Spinal cord (tissue), 10 donors: ENCODE results near the gene NLRP6. TPM values are rescaled to one million over a fixed set of nuclear protein-coding genes. Genes with fewer than 3 reads are reported as not detected.
"Not testable (repeated sequence)": the region's sequence is repeated elsewhere in the genome, so short reads cannot be mapped to it uniquely, and the experiment has no call there.

Experiments
- DNase-seq, 6 donors: peaks; one replicate each; pipeline versions ENCODE4 v3.0.0 to v3.0.0-alpha.2; 2013 to 2015; ENCODE audit warnings: low spot score in 6 of 6, low read depth in 4 of 6
- H3K27ac ChIP-seq: one replicate; pipeline ENCODE4 v1.5.1; 2013; ENCODE audit warnings: low read depth, low read length, control low read depth
- H3K27me3 ChIP-seq: one replicate; pipeline ENCODE4 v1.6.1; 2013; ENCODE audit warnings: low read length; ENCODE audit not compliant: control insufficient read depth, insufficient read depth
- H3K36me3 ChIP-seq: one replicate; pipeline ENCODE4 v1.6.1; 2013; ENCODE audit warnings: low read length; ENCODE audit not compliant: control insufficient read depth, insufficient read depth
- H3K4me1 ChIP-seq: one replicate; pipeline ENCODE4 v1.6.1; 2013; ENCODE audit warnings: low read length; ENCODE audit not compliant: control insufficient read depth, insufficient read depth
- H3K4me3 ChIP-seq: one replicate; pipeline ENCODE4 v1.5.1; 2013; ENCODE audit warnings: low read depth, low read length, control low read depth
- H3K9me3 ChIP-seq: one replicate; pipeline ENCODE4 v1.6.1; 2013; ENCODE audit warnings: low read length; ENCODE audit not compliant: control insufficient read depth, insufficient read depth
- WGBS: methylation state at CpG from one replicate; pipeline ENCODE4 v1.1.5; 2013; ENCODE audit warnings: missing lambda C conversion rate; ENCODE audit not compliant: insufficient coverage; 5-methylcytosine and 5-hydroxymethylcytosine counted together
- long read RNA-seq, 4 donors: transcript quantifications; one replicate each; lab custom pipeline, GENCODE V29; 2026
- polyA plus RNA-seq, 2 donors: library from polyadenylated mRNA; unstranded; fragments of 120-200 nt; gene quantifications; one replicate each; pipeline ENCODE4 v1.2.1, GENCODE V29; 2013; ENCODE audit not compliant: insufficient read length in 2 of 2
- total RNA-seq, 2 donors: library from RNA; depleted of rRNA in 1 of 2; stranded (reverse); fragments of 120-200 nt in 1 of 2; fragments of >200 nt in 1 of 2; gene quantifications; one replicate each; pipeline versions ENCODE4 v1.2.3 to v1.2.4, GENCODE V29; 2013 to 2014
- donor health status: healthy.

Gene NLRP6
- not detected for total RNA-seq
- not detected for polyA plus RNA-seq
- long read RNA-seq, donor 1: 0 reads
- long read RNA-seq, donor 2: 0 reads
- long read RNA-seq, donor 3: 0 reads
- long read RNA-seq, donor 4: 0 reads

DNA sequence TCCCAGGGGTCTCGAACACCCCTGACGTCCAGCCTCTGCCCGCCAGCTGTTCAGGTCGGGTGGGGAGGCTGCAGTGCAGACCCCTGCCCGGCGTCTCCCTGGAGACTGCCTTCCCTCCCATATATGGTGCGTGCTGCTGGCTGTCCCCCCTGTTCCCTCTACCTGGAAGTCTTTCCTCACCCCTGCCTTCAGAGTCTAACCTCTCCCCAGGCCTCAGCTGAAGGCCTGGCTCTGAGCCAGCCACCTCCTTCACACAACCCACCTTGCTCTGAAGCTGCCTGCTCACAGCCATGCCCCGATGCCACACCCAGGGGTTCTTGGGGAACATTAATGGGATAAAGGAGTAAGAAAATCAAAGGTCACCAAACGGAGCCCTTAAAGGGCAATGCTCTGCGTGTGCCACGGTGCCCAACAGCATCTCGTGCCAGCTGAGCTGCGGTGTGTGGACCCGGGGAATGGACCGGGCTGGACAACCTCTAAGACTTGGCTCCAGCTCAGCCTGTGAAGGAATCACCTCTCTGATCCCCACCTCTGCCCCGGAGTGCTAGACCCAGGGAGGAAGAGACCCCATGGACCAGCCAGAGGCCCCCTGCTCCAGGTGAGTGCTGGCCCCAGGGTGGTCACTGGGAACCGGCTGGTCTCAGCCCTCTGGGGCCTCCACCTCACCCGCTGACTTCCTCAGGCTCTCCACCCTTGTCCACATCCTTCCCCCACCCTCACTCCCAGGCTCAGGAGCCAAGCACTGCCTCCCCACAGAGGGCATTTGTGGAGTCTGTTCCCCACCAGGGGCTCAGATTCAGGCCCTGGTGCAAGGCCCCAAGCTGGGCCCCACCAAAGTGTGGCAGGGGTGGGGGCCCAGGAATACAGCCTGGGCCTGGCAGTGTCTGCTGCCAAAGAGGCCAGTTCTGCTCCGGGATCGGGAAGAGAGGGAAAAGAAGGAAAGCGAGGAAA lies at the start of gene NLRP6:
Gene NLRP6 (plus strand): TSS at position 407 of the 951 bp plus-strand sequence. CDS start 163 bp downstream, at position 570.
- H3K36me3 ChIP-seq: no peaks in the 10 kb centered on the region
- H3K27ac ChIP-seq: no peak within 1 kb of the TSS
- no peaks in the 10 kb centered on the region for H3K9me3 ChIP-seq
- 74% methylated on average over 20 of the region's 21 CpGs for WGBS
- H3K4me3 ChIP-seq: no peak within 1 kb of the TSS
- DNase-seq: no peak
- H3K4me1 ChIP-seq: peaks cover 15% of the 10 kb centered on the region
- H3K27me3 ChIP-seq: peaks cover 56% of the 10 kb centered on the region

DNA sequence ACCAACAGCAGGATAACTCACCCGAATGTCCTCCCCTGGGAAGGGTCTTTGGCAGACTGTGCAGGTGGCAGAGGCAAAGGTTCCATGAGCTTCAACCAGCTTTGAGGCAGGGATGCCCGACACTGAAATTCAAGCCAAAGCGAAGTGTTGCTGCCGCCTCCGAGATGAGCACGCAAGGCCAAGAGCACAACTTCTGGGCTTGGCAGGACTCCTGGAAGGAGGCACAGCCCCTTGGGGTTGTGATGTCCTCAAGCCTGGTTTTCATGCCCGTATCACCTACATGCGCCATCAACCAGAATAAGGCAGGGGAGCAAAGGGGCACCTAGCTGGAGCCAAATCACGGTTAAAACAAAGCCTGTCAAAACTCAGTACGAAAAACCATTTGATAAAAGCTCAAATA lies 47.8 kb upstream of the NLRP6 start:
- Histone ChIP-seq H3K36me3 (peaks cover 28% of the 10 kb centered on the region), H3K4me1 (peaks cover 7% of the 10 kb centered on the region), H3K27me3 (no peaks in the 10 kb centered on the region), H3K9me3 (no peaks in the 10 kb centered on the region), H3K27ac (no peak overlapping the region), H3K4me3 (no peak overlapping the region)
- no peak for DNase-seq
- WGBS: 93% methylated on average over 10 of the region's 10 CpGs

DNA sequence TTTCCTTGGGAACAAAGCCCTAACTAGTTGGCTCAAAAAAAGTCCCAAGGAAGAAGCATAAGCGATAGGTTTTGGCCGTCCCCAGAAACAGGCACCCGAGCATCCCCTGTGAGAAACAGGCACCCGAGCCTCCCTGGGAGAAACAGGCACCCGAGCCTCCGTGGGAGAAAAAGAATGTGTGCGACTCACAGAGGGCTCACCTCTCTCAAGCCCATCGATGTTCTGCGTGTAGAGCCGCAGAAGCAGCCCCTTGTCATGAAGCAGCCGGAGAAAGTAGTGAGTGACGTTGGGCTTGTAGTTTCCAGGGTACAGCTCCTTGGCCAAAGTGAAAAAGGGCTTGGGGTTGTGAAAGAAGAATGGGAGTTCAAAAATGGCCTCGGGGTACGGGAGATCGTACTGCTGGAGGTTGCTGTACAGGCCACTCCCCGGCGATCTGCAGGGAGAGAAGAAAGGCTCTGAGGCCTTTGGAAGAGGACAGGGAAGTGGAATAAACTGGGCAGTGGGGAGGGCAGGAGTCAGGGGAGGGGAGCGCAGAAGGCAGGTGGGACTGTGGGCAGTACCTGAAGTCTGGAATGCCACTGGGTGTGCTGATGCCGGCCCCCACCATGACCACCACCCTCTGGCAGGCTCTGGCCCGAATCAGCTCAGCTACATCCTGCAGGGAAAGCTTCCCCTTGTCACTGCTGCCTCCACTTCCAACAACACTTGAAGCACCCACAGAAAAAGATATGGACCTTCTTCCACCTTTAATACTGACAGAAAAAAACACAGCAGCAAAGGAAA lies 45.2 kb upstream of the NLRP6 start:
- Histone ChIP-seq H3K27ac (no peak overlapping the region), H3K9me3 (no peaks in the 10 kb centered on the region), H3K4me3 (no peak overlapping the region), H3K4me1 (peaks cover 9% of the 10 kb centered on the region), H3K27me3 (no peaks in the 10 kb centered on the region), H3K36me3 (peaks cover 28% of the 10 kb centered on the region)
- no peak for DNase-seq
- WGBS: 94% methylated on average over 20 of the region's 20 CpGs

DNA sequence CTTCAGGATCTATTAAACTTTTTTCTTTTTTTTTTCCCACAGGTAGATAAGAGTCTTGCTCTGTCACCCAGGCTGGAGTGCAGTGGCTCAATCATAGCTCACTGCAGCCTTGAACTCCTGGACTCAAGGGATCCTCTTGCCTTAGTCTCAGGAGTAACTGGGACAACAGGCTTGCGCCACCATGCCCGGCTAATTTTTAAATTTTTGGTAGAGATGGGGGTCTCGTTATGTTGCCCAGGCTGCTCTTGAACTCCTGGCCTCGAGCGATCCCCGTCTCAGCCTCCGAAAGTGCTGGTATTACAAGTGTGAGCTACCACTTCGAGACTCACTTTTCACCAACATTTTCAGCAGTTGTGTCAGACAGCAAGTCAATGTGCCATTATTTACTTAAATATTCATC lies 43.0 kb upstream of the NLRP6 start:
- DNase-seq: no peak
- 73% methylated on average over 7 of the region's 8 CpGs for WGBS
- Histone ChIP-seq H3K9me3 (no peaks in the 10 kb centered on the region), H3K36me3 (peaks cover 19% of the 10 kb centered on the region), H3K4me3 (peak overlapping the region; percentile 73), H3K27ac (peak overlapping the region; percentile 84), H3K27me3 (no peaks in the 10 kb centered on the region), H3K4me1 (peaks cover 9% of the 10 kb centered on the region)

DNA sequence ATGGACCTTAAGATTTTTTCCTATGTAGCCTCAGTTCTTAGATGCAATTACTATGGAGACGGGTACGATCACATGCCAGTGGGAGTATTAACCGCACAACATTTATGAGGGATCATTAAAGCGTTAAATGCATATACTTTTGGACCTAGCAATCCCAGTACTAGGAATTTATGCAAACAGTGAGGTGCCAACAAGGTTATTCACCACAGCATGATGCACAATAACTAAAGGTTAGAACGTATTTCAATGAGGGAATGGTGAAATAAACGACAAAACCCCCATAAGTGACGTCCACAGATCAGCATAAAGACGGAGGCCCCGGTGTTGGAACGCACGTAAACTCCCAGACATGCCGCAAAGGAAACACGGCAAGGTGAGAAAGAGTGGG lies 42.6 kb upstream of the NLRP6 start:
- Histone ChIP-seq H3K27ac (peak overlapping the region; percentile 84), H3K9me3 (no peaks in the 10 kb centered on the region), H3K4me1 (peaks cover 9% of the 10 kb centered on the region), H3K27me3 (no peaks in the 10 kb centered on the region), H3K36me3 (peaks cover 15% of the 10 kb centered on the region), H3K4me3 (peak overlapping the region; percentile 73)
- peak in 2 of 6 donors; percentile 0 to 28 for DNase-seq
- 1% methylated on average over 10 of the region's 13 CpGs for WGBS

DNA sequence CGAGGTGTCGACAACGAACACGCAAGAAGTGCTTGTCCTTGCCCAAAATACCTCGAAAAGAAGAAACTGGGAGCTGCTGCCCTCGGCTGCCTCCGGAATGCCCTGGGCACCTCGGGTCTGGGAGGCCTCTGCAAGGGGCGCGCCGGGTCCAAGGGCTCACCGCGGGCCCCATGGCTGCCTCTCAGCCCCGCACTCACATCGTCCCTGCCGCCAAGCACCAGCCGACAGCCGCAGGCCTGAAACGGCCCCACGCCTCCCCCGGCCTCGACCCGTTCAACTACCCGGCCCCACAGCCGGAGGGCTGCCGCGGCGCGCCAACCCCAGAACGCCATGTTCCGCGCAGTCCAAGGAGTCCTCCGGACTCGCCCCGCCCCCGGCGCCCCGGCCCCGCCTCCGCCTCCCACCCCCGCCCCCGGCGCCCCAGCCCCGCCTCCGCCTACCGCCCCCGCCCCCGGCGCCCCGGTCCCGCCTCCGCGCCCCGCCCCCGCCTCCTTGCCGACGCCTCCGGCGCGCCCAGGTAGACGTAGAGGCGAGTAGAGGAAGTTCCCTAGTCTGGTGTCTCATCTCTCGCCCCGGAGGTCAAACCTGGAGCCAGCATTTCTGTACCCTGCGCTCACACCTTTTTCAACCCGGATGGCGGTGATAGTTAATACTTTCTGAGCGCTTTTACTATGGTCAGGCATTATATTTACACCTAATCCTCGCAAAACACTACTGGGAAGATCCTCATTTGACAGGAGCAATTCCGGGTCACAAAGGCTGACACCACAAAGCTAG lies 42.0 kb upstream of the NLRP6 start, which contains the start of gene SIRT3:
Gene SIRT3 (minus strand): TSS at position 346 of the 777 bp plus-strand sequence. CDS start 14 bp downstream, at position 332.
- peak; percentile 71 to 96 (median 82) for DNase-seq
- Histone ChIP-seq H3K27ac (peak within 1 kb of the TSS; percentile 97), H3K4me1 (peaks cover 9% of the 10 kb centered on the region), H3K4me3 (peak within 1 kb of the TSS; percentile 89), H3K9me3 (no peaks in the 10 kb centered on the region), H3K36me3 (peaks cover 20% of the 10 kb centered on the region), H3K27me3 (no peaks in the 10 kb centered on the region)
- WGBS: 0% methylated on average over 52 of the region's 70 CpGs

DNA sequence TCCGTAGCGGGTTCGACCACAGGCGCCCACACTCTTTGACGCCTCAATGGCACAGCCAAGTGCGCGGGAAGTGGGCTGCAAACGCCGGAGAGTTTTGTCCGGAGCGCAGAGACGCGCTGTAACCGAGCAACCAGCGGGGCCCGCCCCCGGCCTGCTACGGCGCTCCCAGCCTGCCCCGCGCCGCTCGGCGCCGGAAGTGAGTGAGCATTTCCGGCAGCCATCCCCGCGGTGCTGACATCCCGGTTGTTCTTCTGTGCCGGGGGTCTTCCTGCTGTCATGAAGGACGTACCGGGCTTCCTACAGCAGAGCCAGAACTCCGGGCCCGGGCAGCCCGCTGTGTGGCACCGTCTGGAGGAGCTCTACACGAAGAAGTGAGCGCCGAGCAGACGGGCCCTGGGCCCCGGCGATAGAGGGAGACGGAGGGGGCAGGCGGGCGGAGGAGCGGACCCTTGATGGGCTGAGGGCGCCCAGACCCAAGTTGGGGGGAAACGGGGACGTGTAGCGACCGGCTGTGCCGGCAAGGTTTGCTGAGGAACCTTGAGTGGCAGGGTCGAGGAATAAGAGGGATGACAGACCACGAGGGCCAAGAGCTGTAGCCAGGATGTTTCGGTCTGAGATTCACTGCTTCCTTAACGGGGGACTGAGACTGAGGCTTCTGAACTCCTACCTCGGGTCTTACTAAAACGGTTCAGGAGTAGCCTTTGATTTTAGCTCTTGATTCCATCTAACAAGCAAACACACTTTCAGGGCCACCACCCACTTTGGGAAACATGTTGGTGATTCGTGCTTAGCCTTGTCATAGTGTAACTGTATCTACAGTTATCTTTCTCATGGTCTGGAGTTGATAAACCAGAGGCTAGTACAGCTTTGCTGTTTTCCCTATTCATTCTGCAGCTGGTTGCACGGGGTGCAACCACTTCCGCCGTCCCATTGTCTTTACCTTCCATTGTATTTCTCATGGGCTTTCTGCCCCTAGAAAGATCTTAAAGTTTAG lies 41.1 kb upstream of the NLRP6 start, which contains the start of gene PSMD13:
Gene PSMD13 (plus strand): TSS at position 203 of the 994 bp plus-strand sequence. CDS start 74 bp downstream, at position 277.
- Histone ChIP-seq H3K36me3 (peaks cover 22% of the 10 kb centered on the region), H3K27me3 (no peaks in the 10 kb centered on the region), H3K4me3 (peak within 1 kb of the TSS; percentile 89), H3K9me3 (no peaks in the 10 kb centered on the region), H3K27ac (peak within 1 kb of the TSS; percentile 97), H3K4me1 (peaks cover 9% of the 10 kb centered on the region)
- WGBS: under 1% methylated on average over 56 of the region's 62 CpGs
- peak in 5 of 6 donors; percentile 4 to 95 (median 81) for DNase-seq

DNA sequence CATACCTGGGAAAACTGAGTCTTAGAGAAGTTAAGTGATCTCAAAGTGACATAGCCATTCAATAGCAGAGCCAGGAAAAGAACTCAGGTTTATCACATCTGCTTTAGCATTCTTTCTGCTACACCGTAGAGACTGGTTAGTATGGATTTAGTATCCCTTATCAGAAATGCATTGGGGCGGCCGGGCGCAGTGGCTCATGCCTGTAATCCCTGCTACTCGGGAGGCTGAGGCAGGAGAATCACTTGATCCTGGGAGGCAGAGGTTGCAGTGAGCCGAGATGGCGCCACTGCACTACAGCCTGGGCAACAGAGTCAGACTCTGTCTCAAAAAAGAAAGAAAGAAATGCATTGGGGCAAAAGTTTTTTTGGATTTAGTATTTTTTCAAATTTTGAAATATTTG lies 39.9 kb upstream of the NLRP6 start:
- 96% methylated on average over 4 of the region's 7 CpGs for WGBS
- peaks cover 12% of the 10 kb centered on the region for H3K36me3 ChIP-seq
- H3K27me3 ChIP-seq, H3K4me1 ChIP-seq, H3K27ac ChIP-seq, H3K4me3 ChIP-seq, H3K9me3 ChIP-seq, DNase-seq: not testable (repeated sequence)
